Stimulated activated CD8-positive, alpha-beta memory T cell treated with anti-CD3 and anti-CD28 coated beads, Interleukin-7, amount 100 ng/mL, for 24 hours (primary cell): ENCODE measurements around the gene GTF2A1.
"Not testable (repeated sequence)": the region's sequence is repeated elsewhere in the genome, so short reads cannot be mapped to it uniquely, and the experiment has no call there.

Experiments
- DNase-seq: peaks from one replicate; pipeline ENCODE4 v3.0.0-alpha.2; 2020; ENCODE audit warnings: low read depth

GTF2A1 gene

GRCh38 chr14:81231540-81231939 is 10.8 kb upstream of the GTF2A1 start:
- no peak for DNase-seq

- no peak for DNase-seq
Observed at GRCh38 chr14:81224222-81224621, 3.5 kb upstream of the GTF2A1 start.

GRCh38 chr14:81223788-81224187 is 3.0 kb upstream of the GTF2A1 start:
- DNase-seq: not testable (repeated sequence)

- DNase-seq: no peak
Observed at GRCh38 chr14:81222691-81223090, 1.9 kb upstream of the GTF2A1 start.

GRCh38 chr14:81222126-81222525 is 1.4 kb upstream of the GTF2A1 start:
- no peak for DNase-seq

GRCh38 chr14:81221579-81222102 is 882 bp upstream of the GTF2A1 start:
- DNase-seq: no peak

- DNase-seq: no peak
Observed at GRCh38 chr14:81220580-81220829, 254 bp downstream of the GTF2A1 start.

- DNase-seq: no peak
Observed at GRCh38 chr14:81219759-81220579, 790 bp downstream of the GTF2A1 start.

- DNase-seq: peak; percentile 55
Observed at GRCh38 chr14:81219210-81219758, 1.5 kb downstream of the GTF2A1 start.

GRCh38 chr14:81211844-81212243 is 8.9 kb downstream of the GTF2A1 start:
- no peak for DNase-seq

GRCh38 chr14:81209167-81209836 is 11.5 kb downstream of the GTF2A1 start:
- DNase-seq: no peak

- DNase-seq: no peak
Observed at GRCh38 chr14:81208489-81208888, 12.3 kb downstream of the GTF2A1 start.

GRCh38 chr14:81206115-81206514 is 14.6 kb downstream of the GTF2A1 start:
- no peak for DNase-seq

- DNase-seq: no peak
Observed at GRCh38 chr14:81205639-81206038, 15.1 kb downstream of the GTF2A1 start.

- DNase-seq: no peak
Observed at GRCh38 chr14:81200054-81200453, 20.7 kb downstream of the GTF2A1 start.

GRCh38 chr14:81199084-81199483 is 21.7 kb downstream of the GTF2A1 start:
- no peak for DNase-seq

GRCh38 chr14:81198651-81199050 is 22.1 kb downstream of the GTF2A1 start:
- DNase-seq: no peak

- no peak for DNase-seq
Observed at GRCh38 chr14:81193924-81194633, 26.7 kb downstream of the GTF2A1 start.

- no peak for DNase-seq
Observed at GRCh38 chr14:81192594-81192993, 28.2 kb downstream of the GTF2A1 start.

GRCh38 chr14:81187832-81188522 is 32.8 kb downstream of the GTF2A1 start:
- DNase-seq: no peak

GRCh38 chr14:81179631-81180030 is 41.1 kb downstream of the GTF2A1 start:
- DNase-seq: no peak

- DNase-seq: no peak
Observed at GRCh38 chr14:81178063-81178462, 42.7 kb downstream of the GTF2A1 start.
